ENCODE measurements around the gene SLC3A2. TPM values are rescaled to one million over a fixed set of nuclear protein-coding genes. Genes with fewer than 3 reads are reported as not detected.

Gene SLC3A2
- total and polyA plus RNA-seq, 2 of the 13 experiments (the other 11 are each of a cell fraction or from before 2014, with no cell fraction given): 213 to 226 TPM

GRCh38 chr11:62856333-62856895 is 24.3 kb upstream of the SLC3A2 start (continued):
- TF ChIP-seq SPEN (CRISPR knock-in tag; IDR thresholded peaks at IDR 0.05; ENCODE audit: low read depth): no peak
- TF ChIP-seq FLYWCH1 (CRISPR knock-in tag; IDR thresholded peaks at IDR 0.05): no peak
- no peak for TF ChIP-seq IRF1 (CRISPR knock-in tag; IDR thresholded peaks at IDR 0.05; ENCODE audit: low read depth)
- TF ChIP-seq BHLHE40 (IDR thresholded peaks at IDR 0.05; ENCODE audit: low read length): no peak
- no peak for TF ChIP-seq MAX (IDR thresholded peaks at IDR 0.05)
- no peak for TF ChIP-seq HNRNPUL1 (IDR thresholded peaks at IDR 0.05; ENCODE audit: low read depth, low read length)
- no peak for TF ChIP-seq AFF4 (CRISPR knock-in tag; IDR thresholded peaks at IDR 0.05)
- no peak for TF ChIP-seq TAF15 (IDR thresholded peaks at IDR 0.05; ENCODE audit: low read depth, low read length, poor library complexity, severe bottlenecking)
- TF ChIP-seq GATAD2A (CRISPR knock-in tag; IDR thresholded peaks at IDR 0.05): no peak
- TF ChIP-seq ZNF776 (CRISPR knock-in tag; IDR thresholded peaks at IDR 0.05): no peak; the same call in 1 of the 2 replicates
- TF ChIP-seq DNMT3B (CRISPR knock-in tag; conservative IDR thresholded peaks at IDR 0.05): no peak
- no peak for TF ChIP-seq HNRNPL (IDR thresholded peaks at IDR 0.05; ENCODE audit: low read depth, low read length)
- no peak for TF ChIP-seq ZKSCAN5 (CRISPR knock-in tag; IDR thresholded peaks at IDR 0.05)
- TF ChIP-seq GZF1 (CRISPR knock-in tag; IDR thresholded peaks at IDR 0.05): no peak; the same call in 1 of the 2 replicates
- no peak for TF ChIP-seq CBX2 (IDR thresholded peaks at IDR 0.05; ENCODE audit: low read depth, low read length)
- no peak for TF ChIP-seq CBX2 (CRISPR knock-in tag; IDR thresholded peaks at IDR 0.05; ENCODE audit: low read depth)
- no peak; the same call in 1 of the 2 replicates for TF ChIP-seq ZNF746 (CRISPR knock-in tag; IDR thresholded peaks at IDR 0.05)
- TF ChIP-seq ZNF775 (CRISPR knock-in tag; IDR thresholded peaks at IDR 0.05; ENCODE audit: borderline replicate concordance): no peak
- TF ChIP-seq MTA1 (CRISPR knock-in tag; IDR thresholded peaks at IDR 0.05; ENCODE audit: borderline replicate concordance): no peak
- TF ChIP-seq AHDC1 (CRISPR knock-in tag; IDR thresholded peaks at IDR 0.05; ENCODE audit: borderline replicate concordance): 0 out of 2 replicates have a peak, but pooled peaks have one; percentile 54
- no peak for TF ChIP-seq KLF11 (CRISPR knock-in tag; IDR thresholded peaks at IDR 0.05)
- TF ChIP-seq GTF3A (CRISPR knock-in tag; conservative IDR thresholded peaks at IDR 0.05): no peak
